SU-DHL-6 (cell line): ENCODE data around the gene TAS1R2.

Experiments used
- H2AFZ ChIP-seq: fragments of 200-600 bp; sonication (generic); 2 replicates; pipeline ENCODE4 v1.6.1; 2014; ENCODE audit warnings: low read depth, mild to moderate bottlenecking, moderate library complexity, mixed read lengths, antibody characterized with exemption, low read length; ENCODE audit not compliant: severe bottlenecking
- H3F3A ChIP-seq: fragments of 200-600 bp; shearing (Covaris generic); 2 replicates; pipeline ENCODE4 v1.6.0; 2016; ENCODE audit warnings: antibody characterized with exemption, mild to moderate bottlenecking; ENCODE audit not compliant: insufficient read depth
- H3K27ac ChIP-seq: fragments of 200-600 bp; sonication (generic); 2 replicates; pipeline ENCODE4 v1.5.1; 2016; ENCODE audit warnings: low read depth, mild to moderate bottlenecking, low read length, moderate library complexity, mixed read lengths
- H3K27me3 ChIP-seq: fragments of 200-600 bp; sonication (generic), shearing (Covaris generic); 2 replicates; pipeline ENCODE4 v1.6.0; 2014; ENCODE audit warnings: mild to moderate bottlenecking, low read length
- H3K36me3 ChIP-seq: fragments of 200-600 bp; sonication (generic); 2 replicates; pipeline ENCODE4 v1.6.1; 2014; ENCODE audit warnings: mild to moderate bottlenecking, low read length, mixed read lengths
- H3K4me2 ChIP-seq: fragments of 300-600, 200-600 bp; shearing (Covaris generic), sonication (generic); 2 replicates; pipeline ENCODE4 v1.6.0; 2014; ENCODE audit warnings: low read length, low read depth, mild to moderate bottlenecking; ENCODE audit not compliant: poor library complexity, severe bottlenecking
- H3K4me3 ChIP-seq: fragments of 200-600 bp; sonication (generic); 2 replicates; pipeline ENCODE4 v1.5.1; 2014; ENCODE audit warnings: antibody characterized with exemption, low read length, mild to moderate bottlenecking, mixed read lengths; ENCODE audit not compliant: insufficient read depth, poor library complexity, severe bottlenecking
- H3K79me2 ChIP-seq: fragments of 200-600 bp; sonication (generic); 2 replicates; pipeline ENCODE4 v1.6.1; 2014; ENCODE audit warnings: mild to moderate bottlenecking, low read length, moderate library complexity; ENCODE audit not compliant: insufficient read depth
- H3K9ac ChIP-seq: fragments of 200-600 bp; sonication (generic); 2 replicates; pipeline ENCODE4 v1.7.0; 2014; ENCODE audit warnings: mild to moderate bottlenecking, low read length
- H3K9me2 ChIP-seq: fragments of 200-600 bp; sonication (generic); replicated peaks from 2 replicates; pipeline ENCODE4 v1.6.1; 2014; ENCODE audit warnings: low read length; ENCODE audit not compliant: insufficient read depth
- H3K9me3 ChIP-seq: fragments of 200-600 bp; sonication (generic); 2 replicates; pipeline ENCODE4 v1.6.1; 2014; ENCODE audit warnings: low read length, mixed read lengths; ENCODE audit not compliant: insufficient read depth
- H4K20me1 ChIP-seq: fragments of 200-600 bp; sonication (generic); 2 replicates; pipeline ENCODE4 v1.6.1; 2014; ENCODE audit warnings: low read depth, mild to moderate bottlenecking, antibody characterized with exemption, low read length, moderate library complexity, mixed read lengths
- CTCF ChIP-seq: fragments of 200-600 bp; sonication (generic); IDR thresholded peaks from one replicate; pipeline ENCODE4 v1.5.1; 2017; ENCODE audit warnings: antibody characterized with exemption, mild to moderate bottlenecking, low read length, moderate library complexity; ENCODE audit not compliant: insufficient read depth, poor library complexity, severe bottlenecking
- EZH2phosphoT487 ChIP-seq: fragments of 200-600 bp; sonication (generic), shearing (Covaris generic); conservative IDR thresholded peaks from 2 replicates; pipeline ENCODE4 v1.6.1; 2018; ENCODE audit warnings: mild to moderate bottlenecking, antibody characterized with exemption, low read length, moderate library complexity, mixed read lengths

The TAS1R2 gene

GRCh38 chr1:18868354-18868753 lies 8.9 kb upstream of the TAS1R2 start:
- no peaks in the 10 kb centered on the region for H3F3A ChIP-seq
- H3K9ac ChIP-seq: no peak overlapping the region
- H3K79me2 ChIP-seq: no peaks in the 10 kb centered on the region
- no peaks in the 10 kb centered on the region for H3K9me3 ChIP-seq
- TF ChIP-seq EZH2phosphoT487 (no peak), CTCF (no peak)
- H3K27ac ChIP-seq: no peak overlapping the region
- H3K4me2 ChIP-seq: no peak overlapping the region
- H3K9me2 ChIP-seq: no peaks in the 10 kb centered on the region
- no peaks in the 10 kb centered on the region for H3K27me3 ChIP-seq
- H2AFZ ChIP-seq: no peak overlapping the region
- no peaks in the 10 kb centered on the region for H4K20me1 ChIP-seq
- no peak overlapping the region for H3K4me3 ChIP-seq
- H3K36me3 ChIP-seq: no peaks in the 10 kb centered on the region

- Histone ChIP-seq H3K79me2 (no peaks in the 10 kb centered on the region), H3K9me3 (no peaks in the 10 kb centered on the region), H3K36me3 (no peaks in the 10 kb centered on the region), H2AFZ (no peak overlapping the region), H3K9me2 (no peaks in the 10 kb centered on the region), H3K4me3 (no peak overlapping the region), H3K27me3 (no peaks in the 10 kb centered on the region), H3F3A (no peaks in the 10 kb centered on the region), H3K27ac (no peak overlapping the region), H3K4me2 (no peak overlapping the region), H4K20me1 (no peaks in the 10 kb centered on the region), H3K9ac (no peak overlapping the region)
- TF ChIP-seq CTCF (no peak), EZH2phosphoT487 (no peak)
Observed at GRCh38 chr1:18866846-18867245, 7.4 kb upstream of the TAS1R2 start.

- Histone ChIP-seq H4K20me1 (no peaks in the 10 kb centered on the region), H3K27me3 (no peaks in the 10 kb centered on the region), H3K4me2 (no peak overlapping the region), H3K9me2 (no peaks in the 10 kb centered on the region), H3K4me3 (no peak overlapping the region), H3K9ac (no peak overlapping the region), H3K36me3 (no peaks in the 10 kb centered on the region), H3K27ac (no peak overlapping the region), H3K79me2 (no peaks in the 10 kb centered on the region), H3K9me3 (no peaks in the 10 kb centered on the region), H3F3A (no peaks in the 10 kb centered on the region), H2AFZ (no peak overlapping the region)
- TF ChIP-seq EZH2phosphoT487 (no peak), CTCF (no peak)
Observed at GRCh38 chr1:18866314-18866713, 6.9 kb upstream of the TAS1R2 start.

GRCh38 chr1:18865176-18865575 lies 5.7 kb upstream of the TAS1R2 start:
- H3K27me3 ChIP-seq: no peaks in the 10 kb centered on the region
- no peak overlapping the region for H3K4me2 ChIP-seq

More at GRCh38 chr1:18865176-18865575, 5.7 kb upstream of the TAS1R2 start:
- Histone ChIP-seq H3F3A (no peaks in the 10 kb centered on the region), H3K36me3 (no peaks in the 10 kb centered on the region), H4K20me1 (no peaks in the 10 kb centered on the region), H3K4me3 (no peak overlapping the region), H3K9me2 (no peaks in the 10 kb centered on the region), H3K9ac (no peak overlapping the region), H3K79me2 (no peaks in the 10 kb centered on the region), H2AFZ (no peak overlapping the region), H3K9me3 (no peaks in the 10 kb centered on the region), H3K27ac (no peak overlapping the region)
- TF ChIP-seq EZH2phosphoT487 (no peak), CTCF (no peak)
